ENCODE results near the gene VILL.
"Not testable (repeated sequence)": the region's sequence is repeated elsewhere in the genome, so short reads cannot be mapped to it uniquely, and the experiment has no call there.

DNA sequence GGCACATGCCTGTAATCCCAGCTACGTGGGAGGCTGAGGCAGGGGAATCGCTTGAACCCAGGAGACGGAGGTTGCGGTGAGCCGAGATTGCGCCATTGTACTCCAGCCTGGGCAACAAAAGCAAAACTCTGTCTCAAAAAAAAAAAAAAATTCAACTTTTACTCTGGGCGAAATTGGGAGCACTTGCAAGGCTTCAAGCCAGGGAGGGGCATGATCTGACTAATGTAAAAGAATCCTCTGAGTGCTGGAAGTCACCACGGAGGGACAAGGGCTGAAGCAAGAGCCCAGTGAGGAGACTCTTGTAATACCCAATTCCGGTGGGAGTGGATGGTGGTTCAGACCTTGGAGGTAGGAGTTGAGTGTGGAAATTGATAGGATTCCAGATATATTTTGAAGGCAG lies 43.7 kb downstream of the VILL start:
- TF ChIP-seq, protein P1, sequence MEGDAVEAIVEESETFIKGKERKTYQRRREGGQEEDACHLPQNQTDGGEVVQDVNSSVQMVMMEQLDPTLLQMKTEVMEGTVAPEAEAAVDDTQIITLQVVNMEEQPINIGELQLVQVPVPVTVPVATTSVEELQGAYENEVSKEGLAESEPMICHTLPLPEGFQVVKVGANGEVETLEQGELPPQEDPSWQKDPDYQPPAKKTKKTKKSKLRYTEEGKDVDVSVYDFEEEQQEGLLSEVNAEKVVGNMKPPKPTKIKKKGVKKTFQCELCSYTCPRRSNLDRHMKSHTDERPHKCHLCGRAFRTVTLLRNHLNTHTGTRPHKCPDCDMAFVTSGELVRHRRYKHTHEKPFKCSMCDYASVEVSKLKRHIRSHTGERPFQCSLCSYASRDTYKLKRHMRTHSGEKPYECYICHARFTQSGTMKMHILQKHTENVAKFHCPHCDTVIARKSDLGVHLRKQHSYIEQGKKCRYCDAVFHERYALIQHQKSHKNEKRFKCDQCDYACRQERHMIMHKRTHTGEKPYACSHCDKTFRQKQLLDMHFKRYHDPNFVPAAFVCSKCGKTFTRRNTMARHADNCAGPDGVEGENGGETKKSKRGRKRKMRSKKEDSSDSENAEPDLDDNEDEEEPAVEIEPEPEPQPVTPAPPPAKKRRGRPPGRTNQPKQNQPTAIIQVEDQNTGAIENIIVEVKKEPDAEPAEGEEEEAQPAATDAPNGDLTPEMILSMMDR (IDR thresholded peaks at IDR 0.05; ENCODE audit: insufficient read depth, low read depth, low read length): not testable (repeated sequence)
- TF ChIP-seq EZH2 (IDR thresholded peaks at IDR 0.05; ENCODE audit: insufficient read depth, low read length): not testable (repeated sequence)

Measured in astrocyte (in vitro differentiated cells and primary cell).